Pancreas (tissue), 10 donors: Measurements from ENCODE around the gene ACTC1. TPM values are rescaled to one million over a fixed set of nuclear protein-coding genes. Genes with fewer than 3 reads are reported as not detected.
"Not testable (repeated sequence)": the region's sequence is repeated elsewhere in the genome, so short reads cannot be mapped to it uniquely, and the experiment has no call there.

Experiments used
- ATAC-seq, 4 donors: fragments of 200-7000 bp; cut with Tn5 transposase; one replicate each; pipeline versions ENCODE4 v1.8.0 to v1.9.1; 2020; ENCODE audit warnings: mild to moderate bottlenecking in 4 of 4, moderate library complexity in 4 of 4
- DNase-seq, 6 donors: peaks; one replicate each; pipeline ENCODE4 v3.0.0-alpha.2; 2020
- FAIRE-seq: peaks from 2 replicates; lab custom pipeline; 2012; peaks lifted over from hg19 to GRCh38; lab: Jason Lieb, UNC
- H3K27ac ChIP-seq, 4 donors: fragments of 200-600 bp; sonication (generic); 1 replicate in 3 of 4; 2 replicates in 1 of 4; pipeline versions ENCODE4 v1.5.0 to v1.8.0; 2020
- H3K27me3 ChIP-seq, 4 donors: fragments of 200-600 bp; one replicate each; pipeline ENCODE4 v1.8.0; 2021
- H3K36me3 ChIP-seq, 3 donors: fragments of 200-600 bp; sonication (generic) in 1 of 3; one replicate each; pipeline versions ENCODE4 v1.5.0 to v1.8.0; 2020 to 2021
- H3K4me1 ChIP-seq, 3 donors: fragments of 200-600 bp; one replicate each; pipeline ENCODE4 v1.8.0; 2021
- H3K4me3 ChIP-seq, 4 donors: fragments of 200-600 bp; sonication (generic) in 2 of 4; one replicate each; pipeline versions ENCODE4 v1.5.0 to v1.8.0; 2020 to 2021
- H3K9me3 ChIP-seq, 4 donors: fragments of 200-600 bp; one replicate each; pipeline ENCODE4 v1.8.0; 2021
- WGBS, 2 donors: extraction: QIAGEN DNeasy Blood & Tissue Kit; methylation state at CpG; one replicate each; pipeline ENCODE4 v1.1.7; 2013; 5-methylcytosine and 5-hydroxymethylcytosine counted together
- intact Hi-C, 3 donors: fragments of 100-400 bp; cut with DNase I; formaldehyde crosslinking; loops; one replicate each; pipeline versions ENCODE4 v1.11.1 to v1.14.2; 2022
- polyA plus RNA-seq, 2 donors: library from polyadenylated mRNA; stranded (reverse); fragments of 200-250 nt; gene quantifications; one replicate each; pipeline ENCODE4 v1.2.3, GENCODE V29; 2013
- total RNA-seq, 6 donors: library from RNA; stranded (reverse); fragmentation: NEBNext Ultra II Directional in 4 of 6; extraction: Animal tissue kit (Norgen Biotek cat#: 25700) in 4 of 6; gene quantifications; one replicate each; pipeline versions ENCODE4 v1.2.1 to v1.2.4, GENCODE V29; 2021 to 2023
- TF ChIP-seq, protein P1 (sequence below), 4 donors: fragments of 200-600 bp; sonication (generic) in 3 of 4; IDR thresholded peaks; one replicate each; pipeline versions ENCODE4 v1.5.0 to v1.8.0; 2021; ENCODE audit warnings: antibody characterized with exemption in 4 of 4
- donor health status: healthy with polysubstance abuse.
- donor health status: DM: no; HTN: no; CAD: no; lungs with moderate emphysema.
- donor health status: DM: no; HTN: no; CAD: no.
- donor health status: control.
- donor health status: control.
- donor health status: Bipolar disorder and iron deficiency.
- donor health status: DM: yes; HTN: yes; CAD: no.
- donor health status: DM: no; HTN: no; CAD: no.
- donor health status: DM: no; HTN: no; CAD: no.
- donor health status: DM: yes; HTN: yes; CAD: no.

ACTC1 gene
- total and polyA plus RNA-seq, 8 donors, result 0.13 to 5.2 (median 1.00) TPM; not detected in 2

GRCh38 chr15:34813446-34814190 is 18.3 kb upstream of the ACTC1 start:
- no peaks in the 10 kb centered on the region for H3K9me3 ChIP-seq
- intact Hi-C loops, result no loop called here
- H3K27me3 ChIP-seq, result no peaks in the 10 kb centered on the region
- DNase-seq (no peak), ATAC-seq (no peak), FAIRE-seq (no peak)
- no peak overlapping the region for H3K4me3 ChIP-seq
- H3K36me3 ChIP-seq, result no peaks in the 10 kb centered on the region
- H3K27ac ChIP-seq, result no peak overlapping the region
- WGBS, 2 donors, result 41 to 54% methylated on average over 3 of the region's 3 CpGs
- H3K4me1 ChIP-seq, result no peaks in the 10 kb centered on the region
- TF ChIP-seq, protein P1, sequence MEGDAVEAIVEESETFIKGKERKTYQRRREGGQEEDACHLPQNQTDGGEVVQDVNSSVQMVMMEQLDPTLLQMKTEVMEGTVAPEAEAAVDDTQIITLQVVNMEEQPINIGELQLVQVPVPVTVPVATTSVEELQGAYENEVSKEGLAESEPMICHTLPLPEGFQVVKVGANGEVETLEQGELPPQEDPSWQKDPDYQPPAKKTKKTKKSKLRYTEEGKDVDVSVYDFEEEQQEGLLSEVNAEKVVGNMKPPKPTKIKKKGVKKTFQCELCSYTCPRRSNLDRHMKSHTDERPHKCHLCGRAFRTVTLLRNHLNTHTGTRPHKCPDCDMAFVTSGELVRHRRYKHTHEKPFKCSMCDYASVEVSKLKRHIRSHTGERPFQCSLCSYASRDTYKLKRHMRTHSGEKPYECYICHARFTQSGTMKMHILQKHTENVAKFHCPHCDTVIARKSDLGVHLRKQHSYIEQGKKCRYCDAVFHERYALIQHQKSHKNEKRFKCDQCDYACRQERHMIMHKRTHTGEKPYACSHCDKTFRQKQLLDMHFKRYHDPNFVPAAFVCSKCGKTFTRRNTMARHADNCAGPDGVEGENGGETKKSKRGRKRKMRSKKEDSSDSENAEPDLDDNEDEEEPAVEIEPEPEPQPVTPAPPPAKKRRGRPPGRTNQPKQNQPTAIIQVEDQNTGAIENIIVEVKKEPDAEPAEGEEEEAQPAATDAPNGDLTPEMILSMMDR (IDR thresholded peaks at IDR 0.05), result no peak

DNA sequence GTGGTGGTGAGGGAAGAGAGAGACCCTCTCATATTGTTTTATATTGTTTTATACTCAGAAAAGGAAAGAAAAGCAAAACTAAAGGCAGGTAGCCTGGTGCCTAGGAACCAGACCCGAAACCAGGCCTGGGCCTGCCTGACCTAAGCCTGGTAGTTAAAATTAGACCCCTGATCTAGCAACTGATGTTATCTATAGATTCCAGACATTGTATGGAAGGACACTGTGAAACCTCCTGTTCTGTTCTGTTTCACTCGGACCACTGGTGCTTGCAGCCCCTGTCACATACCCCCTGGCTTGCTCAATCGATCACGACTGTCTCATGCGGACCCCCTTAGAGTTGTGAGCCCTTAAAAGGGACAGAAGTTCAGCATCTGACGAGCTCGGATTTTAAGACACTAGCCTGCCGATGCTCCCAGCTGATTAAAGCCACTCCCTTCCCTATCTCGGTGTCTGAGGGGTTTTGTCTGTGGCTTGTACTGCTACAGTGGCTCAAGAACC is 17.6 kb upstream of the ACTC1 start:
- FAIRE-seq, H3K27ac ChIP-seq, H3K36me3 ChIP-seq: not testable (repeated sequence)

GRCh38 chr15:34812369-34812768 is 17.0 kb upstream of the ACTC1 start:
- Histone ChIP-seq H3K4me1 (no peaks in the 10 kb centered on the region), H3K27me3 (no peaks in the 10 kb centered on the region), H3K36me3 (no peaks in the 10 kb centered on the region), H3K9me3 (no peaks in the 10 kb centered on the region), H3K27ac (no peak overlapping the region), H3K4me3 (no peak overlapping the region)
- DNase-seq (no peak), FAIRE-seq (no peak), ATAC-seq (no peak)
- WGBS, 2 donors, result 65 to 77% methylated on average over 1 of the region's 1 CpG
- TF ChIP-seq, protein P1 (IDR thresholded peaks at IDR 0.05), result no peak
- intact Hi-C loops, result no loop called here

More for the DNA sequence above, 17.6 kb upstream of the ACTC1 start:
- H3K4me1 ChIP-seq, DNase-seq, H3K27me3 ChIP-seq, ATAC-seq, intact Hi-C loops, H3K4me3 ChIP-seq, H3K9me3 ChIP-seq: not testable (repeated sequence)
- WGBS, 2 donors, result 62% methylated on average over 9 of the region's 9 CpGs

- intact Hi-C loops, result no loop called here
- TF ChIP-seq, protein P1 (IDR thresholded peaks at IDR 0.05), result no peak
- no peak overlapping the region for H3K27ac ChIP-seq
- H3K9me3 ChIP-seq, result no peaks in the 10 kb centered on the region
- no peak for DNase-seq
- H3K4me1 ChIP-seq, result no peaks in the 10 kb centered on the region
- H3K27me3 ChIP-seq, result no peaks in the 10 kb centered on the region
- H3K36me3 ChIP-seq, result no peaks in the 10 kb centered on the region
- WGBS, 2 donors, result 78 to 80% methylated on average over 5 of the region's 5 CpGs
- FAIRE-seq, result no peak
- ATAC-seq, result no peak
- H3K4me3 ChIP-seq, result no peak overlapping the region
These were observed 15.2 kb upstream of the ACTC1 start for GRCh38 chr15:34810443-34811129.

DNA sequence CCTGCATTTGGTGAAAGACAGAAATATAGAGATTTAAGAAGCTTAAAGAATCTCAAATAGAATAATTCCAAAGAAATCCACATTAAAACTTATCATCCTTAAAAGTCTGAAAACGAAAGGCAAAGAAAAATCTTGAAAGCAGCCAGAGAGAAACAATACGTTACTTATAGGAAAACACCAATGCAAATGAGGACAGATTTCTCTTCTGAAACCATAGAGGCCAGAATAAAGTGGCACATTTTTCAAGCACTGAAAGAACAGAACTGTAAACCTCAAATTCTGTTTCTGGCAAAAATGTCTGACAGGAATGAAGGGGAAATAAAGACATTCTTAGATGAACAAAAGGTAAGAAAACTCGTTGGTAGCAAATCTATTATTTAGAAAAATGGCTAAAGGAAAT is 13.8 kb upstream of the ACTC1 start:
- no peaks in the 10 kb centered on the region for H3K4me1 ChIP-seq
- no peak for ATAC-seq
- WGBS, 2 donors, result 53 to 62% methylated on average over 3 of the region's 3 CpGs
- no peak for DNase-seq
- intact Hi-C loops, result no loop called here
- FAIRE-seq, result no peak
- TF ChIP-seq, protein P1 (IDR thresholded peaks at IDR 0.05), result no peak
- H3K27me3 ChIP-seq, result no peaks in the 10 kb centered on the region
- no peaks in the 10 kb centered on the region for H3K36me3 ChIP-seq
- no peaks in the 10 kb centered on the region for H3K9me3 ChIP-seq
- H3K27ac ChIP-seq, result no peak overlapping the region
- no peak overlapping the region for H3K4me3 ChIP-seq
